Measurements from ENCODE around the gene WNK2.

WNK2 gene

GRCh38 chr9:93315960-93316359 is 132.0 kb downstream of the WNK2 start:
- TF ChIP-seq CTCF (IDR thresholded peaks at IDR 0.05) = no peak
- DNase-seq = no peak
- Mint-ChIP-seq H3K27me3 (ENCODE audit: low read depth, poor library complexity) (peaks cover 4% of the 10 kb centered on the region), H3K4me3 (no peak overlapping the region), H3K27ac (no peak overlapping the region), H3K36me3 (ENCODE audit: low read depth) (no peaks in the 10 kb centered on the region), H3K4me1 (no peaks in the 10 kb centered on the region), H3K9me3 (no peaks in the 10 kb centered on the region)

GRCh38 chr9:93316726-93317494 is 133.0 kb downstream of the WNK2 start:
- no peak for TF ChIP-seq CTCF (IDR thresholded peaks at IDR 0.05)
- H3K4me1 Mint-ChIP-seq = no peaks in the 10 kb centered on the region
- no peak for DNase-seq
- H3K9me3 Mint-ChIP-seq = no peaks in the 10 kb centered on the region
- H3K4me3 Mint-ChIP-seq = no peak overlapping the region
- peaks cover 4% of the 10 kb centered on the region for H3K27me3 Mint-ChIP-seq (ENCODE audit: low read depth, poor library complexity)
- H3K36me3 Mint-ChIP-seq (ENCODE audit: low read depth) = no peaks in the 10 kb centered on the region
- no peak overlapping the region for H3K27ac Mint-ChIP-seq

GRCh38 chr9:93317495-93318094 is 133.7 kb downstream of the WNK2 start:
- no peak for DNase-seq
- H3K4me3 Mint-ChIP-seq = no peak overlapping the region
- H3K27me3 Mint-ChIP-seq (ENCODE audit: low read depth, poor library complexity) = peaks cover 4% of the 10 kb centered on the region
- H3K36me3 Mint-ChIP-seq (ENCODE audit: low read depth) = no peaks in the 10 kb centered on the region
- TF ChIP-seq CTCF (IDR thresholded peaks at IDR 0.05) = no peak
- H3K9me3 Mint-ChIP-seq = no peaks in the 10 kb centered on the region
- H3K27ac Mint-ChIP-seq = no peak overlapping the region
- no peaks in the 10 kb centered on the region for H3K4me1 Mint-ChIP-seq

GRCh38 chr9:93318480-93318879 is 134.5 kb downstream of the WNK2 start:
- Mint-ChIP-seq H3K36me3 (ENCODE audit: low read depth) (no peaks in the 10 kb centered on the region), H3K27ac (peak overlapping the region; percentile 25), H3K4me3 (no peak overlapping the region), H3K4me1 (no peaks in the 10 kb centered on the region), H3K27me3 (ENCODE audit: low read depth, poor library complexity) (peaks cover 4% of the 10 kb centered on the region), H3K9me3 (no peaks in the 10 kb centered on the region)
- no peak for TF ChIP-seq CTCF (IDR thresholded peaks at IDR 0.05)
- DNase-seq = no peak

- H3K9me3 Mint-ChIP-seq = no peaks in the 10 kb centered on the region
- H3K27ac Mint-ChIP-seq = no peak overlapping the region
- no peak overlapping the region for H3K4me3 Mint-ChIP-seq
- TF ChIP-seq CTCF (IDR thresholded peaks at IDR 0.05) = no peak
- H3K27me3 Mint-ChIP-seq (ENCODE audit: low read depth, poor library complexity) = peaks cover 4% of the 10 kb centered on the region
- no peaks in the 10 kb centered on the region for H3K36me3 Mint-ChIP-seq (ENCODE audit: low read depth)
- DNase-seq = no peak
- H3K4me1 Mint-ChIP-seq = peaks cover 7% of the 10 kb centered on the region
Observed at GRCh38 chr9:93319301-93319991, 135.5 kb downstream of the WNK2 start.
